ENCODE data around the gene PDPR. TPM values are rescaled to one million over a fixed set of nuclear protein-coding genes. Genes with fewer than 3 reads are reported as not detected.
"Not testable (repeated sequence)": the region's sequence is repeated elsewhere in the genome, so short reads cannot be mapped to it uniquely, and the experiment has no call there.

PDPR gene
- total and polyA plus RNA-seq, 2 of the 8 experiments (the other 6 are each of a cell fraction or from before 2014, with no cell fraction given): 40.2 to 43.1 TPM

DNA sequence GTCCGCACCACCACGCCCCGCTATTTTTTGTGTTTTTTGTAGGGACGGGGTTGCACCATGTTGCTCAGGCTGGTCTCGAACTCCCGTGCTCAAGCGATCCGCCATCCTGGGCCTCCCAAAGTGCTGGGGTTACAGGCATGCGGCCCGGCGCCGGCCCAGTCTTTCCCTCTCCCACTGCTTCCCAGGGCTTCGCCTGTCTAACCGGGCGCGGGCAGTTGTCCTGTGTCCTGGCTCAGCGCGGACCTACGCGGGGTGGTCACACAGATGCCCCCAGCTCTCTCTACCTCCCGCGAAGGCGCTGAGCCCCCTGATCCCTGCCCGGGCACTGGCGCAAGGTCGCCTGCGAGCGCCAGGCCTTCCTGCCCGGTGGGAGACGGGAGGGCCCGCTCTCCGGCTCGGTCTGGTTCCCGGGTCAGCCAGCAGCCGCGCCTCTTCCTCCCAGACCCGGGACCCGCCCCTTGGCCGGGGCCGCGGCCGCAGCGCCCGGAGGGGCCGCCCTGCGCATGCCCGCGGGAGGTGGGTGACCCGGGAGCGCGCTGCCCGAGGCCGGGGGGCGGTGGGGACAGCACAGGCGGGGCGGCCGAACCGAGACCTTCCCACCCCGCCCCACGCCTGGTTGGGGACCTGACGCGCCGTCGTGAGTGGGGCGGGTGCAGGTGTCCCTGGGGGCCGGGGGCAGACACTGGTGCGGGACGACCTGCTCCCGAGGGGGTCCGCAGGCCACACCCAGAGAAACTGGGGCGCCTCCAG is 73.9 kb downstream of the PDPR start:
- H3K9me3 ChIP-seq (ENCODE audit: insufficient read depth in 2 of 2, low read depth in 1 of 2, low read length in 1 of 2); H3K23me2 ChIP-seq (ENCODE audit: low read depth, low read length); CTCF ChIA-PET (ENCODE audit: partially characterized antibody); H3K56ac ChIP-seq (replicated peaks; ENCODE audit: insufficient read length, low read depth, low read length); H3K14ac ChIP-seq (ENCODE audit: insufficient read length); FAIRE-seq; H3K79me1 ChIP-seq (ENCODE audit: low read depth, low read length); H2AK5ac ChIP-seq (ENCODE audit: low read depth, low read length); H2BK15ac ChIP-seq (ENCODE audit: low read length); H3K23ac ChIP-seq (ENCODE audit: insufficient read length); H3K36me3 ChIP-seq (ENCODE audit: control insufficient read depth in 2 of 4, insufficient read depth in 4 of 4, low read length in 3 of 4); H3K27ac ChIP-seq (ENCODE audit: low read depth, low read length); H3K18ac ChIP-seq (ENCODE audit: extremely low read depth, low read length); H3K4me1 ChIP-seq (replicated peaks in 1 of 4; ENCODE audit: control insufficient read depth in 3 of 4, insufficient read depth in 4 of 4, low read length in 3 of 4); H2BK120ac ChIP-seq (replicated peaks; ENCODE audit: low read depth, low read length); H3K79me2 ChIP-seq (ENCODE audit: control insufficient read depth in 1 of 2, insufficient read depth in 2 of 2, low read length in 2 of 2); H3K4ac ChIP-seq (replicated peaks; ENCODE audit: insufficient read length, low read depth, low read length); H4K8ac ChIP-seq (ENCODE audit: extremely low read depth, insufficient read depth, low read length); POLR2A ChIA-PET (ENCODE audit: partially characterized antibody); H2BK20ac ChIP-seq (ENCODE audit: low read length); DNase-seq (ENCODE audit: low read depth in 1 of 2, low spot score in 2 of 2); H2BK12ac ChIP-seq (ENCODE audit: low read depth, low read length); H4K5ac ChIP-seq (ENCODE audit: insufficient read length, low read depth, low read length); H2BK5ac ChIP-seq (ENCODE audit: low read depth, low read length); H3K27me3 ChIP-seq (replicated peaks in 1 of 4; ENCODE audit: control insufficient read depth in 3 of 4, extremely low read depth in 1 of 4, insufficient read depth in 3 of 4, low read length in 3 of 4); H4K91ac ChIP-seq (replicated peaks; ENCODE audit: insufficient read length, low read length); H2AFZ ChIP-seq (ENCODE audit: low read length); H4K20me1 ChIP-seq (replicated peaks in 1 of 2; ENCODE audit: control insufficient read depth in 1 of 2, insufficient read depth in 2 of 2, low read length in 2 of 2): not testable (repeated sequence)
- 34% methylated on average over 11 of the region's 71 CpGs; no CpG with 5 or more reads in 1 of the 2 experiments for WGBS, 2 experiments (ENCODE audit: extremely low coverage in 1 of 2, insufficient coverage in 1 of 2, insufficient read length in 1 of 2, insufficient replicate concordance in 2 of 2, low coverage in 1 of 2, low lambda C conversion rate in 2 of 2, missing lambda C conversion rate in 1 of 2)
- H3K4me3 ChIP-seq (ENCODE audit: extremely low read depth in 1 of 4, insufficient read depth in 2 of 4, low read depth in 3 of 4, low read length in 4 of 4): peak overlapping the region in 3 of 4 experiments; percentile 14 to 46 (median 46); a peak in 3 of 8 replicates
- peak overlapping the region in 1 of 4 experiments; percentile 0; a peak in 1 of 7 replicates for H3K9ac ChIP-seq (replicated peaks in 1 of 4; ENCODE audit: extremely low read depth in 1 of 4, low read depth in 3 of 4, low read length in 3 of 4)
- TF ChIP-seq, protein P1, sequence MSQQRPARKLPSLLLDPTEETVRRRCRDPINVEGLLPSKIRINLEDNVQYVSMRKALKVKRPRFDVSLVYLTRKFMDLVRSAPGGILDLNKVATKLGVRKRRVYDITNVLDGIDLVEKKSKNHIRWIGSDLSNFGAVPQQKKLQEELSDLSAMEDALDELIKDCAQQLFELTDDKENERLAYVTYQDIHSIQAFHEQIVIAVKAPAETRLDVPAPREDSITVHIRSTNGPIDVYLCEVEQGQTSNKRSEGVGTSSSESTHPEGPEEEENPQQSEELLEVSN (IDR thresholded peaks at IDR 0.05): 0 out of 2 replicates have a peak, but pooled peaks have one; percentile 26
- H3K4me2 ChIP-seq (ENCODE audit: insufficient read depth in 1 of 2, low read depth in 2 of 2, low read length in 2 of 2): peak overlapping the region in 1 of 2 experiments; percentile 28; a peak in 2 of 4 replicates
